H9 (cell line): ENCODE measurements around the gene TRIM32. TPM values are rescaled to one million over a fixed set of nuclear protein-coding genes. Genes with fewer than 3 reads are reported as not detected.

ENCODE experiments used
- DNase-seq: peaks from one replicate; pipeline ENCODE4 v3.0.0-alpha.2; 2017
- H2AFZ ChIP-seq: one replicate; pipeline ENCODE4 v1.6.1; 2013; ENCODE audit warnings: mild to moderate bottlenecking, low read length, control low read depth, moderate library complexity
- H2AK5ac ChIP-seq: 2 replicates; pipeline ENCODE4 v1.6.1; 2013; ENCODE audit warnings: low read length, control low read depth, mixed read lengths; ENCODE audit not compliant: insufficient read length
- H2BK120ac ChIP-seq: one replicate; pipeline ENCODE4 v1.6.1; 2013; ENCODE audit warnings: low read depth, mild to moderate bottlenecking, low read length, control low read depth, inconsistent platforms; ENCODE audit not compliant: poor library complexity, severe bottlenecking
- H2BK12ac ChIP-seq: 2 replicates; pipeline ENCODE4 v1.6.1; 2013; ENCODE audit warnings: low read length, control low read depth, mixed read lengths, low read depth; ENCODE audit not compliant: insufficient read length
- H2BK15ac ChIP-seq: 2 replicates; pipeline ENCODE4 v1.6.1; 2013; ENCODE audit warnings: low read depth, low read length, control low read depth
- H2BK20ac ChIP-seq: one replicate; pipeline ENCODE4 v1.6.1; 2013; ENCODE audit warnings: low read depth, mild to moderate bottlenecking, low read length, control low read depth, inconsistent platforms; ENCODE audit not compliant: poor library complexity, severe bottlenecking
- H2BK5ac ChIP-seq: 2 replicates; pipeline ENCODE4 v1.6.1; 2013; ENCODE audit warnings: low read length, control low read depth, mixed read lengths; ENCODE audit not compliant: insufficient read length
- H3K14ac ChIP-seq: 2 replicates; pipeline ENCODE4 v1.6.1; 2013; ENCODE audit warnings: low read length, control low read depth; ENCODE audit not compliant: insufficient read depth
- H3K18ac ChIP-seq: 2 replicates; pipeline ENCODE4 v1.6.1; 2013; ENCODE audit warnings: low read depth, mild to moderate bottlenecking, mixed read lengths, low read length, control low read depth; ENCODE audit not compliant: insufficient read length
- H3K23ac ChIP-seq: 2 replicates; pipeline ENCODE4 v1.6.1; 2013; ENCODE audit warnings: low read length, control low read depth, mixed read lengths, low read depth; ENCODE audit not compliant: insufficient read length
- H3K23me2 ChIP-seq: 2 replicates; pipeline ENCODE4 v1.6.1; 2013; ENCODE audit warnings: low read depth, mild to moderate bottlenecking, mixed read lengths, low read length, control low read depth; ENCODE audit not compliant: insufficient read length, poor library complexity, severe bottlenecking
- H3K27ac ChIP-seq: 2 replicates; pipeline ENCODE4 v1.5.1; 2013; ENCODE audit warnings: low read length, control low read depth, mixed read lengths, low read depth; ENCODE audit not compliant: insufficient read length
- H3K27me3 ChIP-seq: 2 replicates; pipeline ENCODE4 v1.6.1; 2013; ENCODE audit warnings: low read length, control low read depth, inconsistent platforms; ENCODE audit not compliant: insufficient read depth
- H3K4ac ChIP-seq: 2 replicates; pipeline ENCODE4 v1.6.1; 2013; ENCODE audit warnings: low read depth, mild to moderate bottlenecking, control low read depth, inconsistent platforms, low read length, moderate library complexity
- H3K4me1 ChIP-seq: 2 replicates; pipeline ENCODE4 v1.6.1; 2013; ENCODE audit warnings: low read length, control low read depth, inconsistent platforms; ENCODE audit not compliant: insufficient read depth
- H3K4me2 ChIP-seq: 2 replicates; pipeline ENCODE4 v1.6.1; 2013; ENCODE audit warnings: low read length, control low read depth, mixed read lengths; ENCODE audit not compliant: insufficient read length, insufficient read depth
- H3K56ac ChIP-seq: 2 replicates; pipeline ENCODE4 v1.6.1; 2013; ENCODE audit warnings: low read depth, mild to moderate bottlenecking, mixed read lengths, low read length, control low read depth; ENCODE audit not compliant: insufficient read length
- H3K79me1 ChIP-seq: 2 replicates; pipeline ENCODE4 v1.6.1; 2013; ENCODE audit warnings: low read depth, mild to moderate bottlenecking, moderate library complexity, low read length, control low read depth, inconsistent platforms; ENCODE audit not compliant: insufficient read depth, poor library complexity, severe bottlenecking
- H3K79me2 ChIP-seq: 2 replicates; pipeline ENCODE4 v1.6.1; 2013; ENCODE audit warnings: low read length, control low read depth, inconsistent platforms; ENCODE audit not compliant: insufficient read depth
- H3K9ac ChIP-seq: 2 replicates; pipeline ENCODE4 v1.6.1; 2013; ENCODE audit warnings: low read length, control low read depth, mixed read lengths; ENCODE audit not compliant: insufficient read length; ENCODE audit errors: extremely low read depth
- H3K9me3 ChIP-seq: one replicate; pipeline ENCODE4 v1.6.1; 2013; ENCODE audit warnings: low read depth, low read length, inconsistent platforms; ENCODE audit not compliant: control insufficient read depth
- H3T11ph ChIP-seq: one replicate; pipeline ENCODE4 v1.6.1; 2013; ENCODE audit warnings: mild to moderate bottlenecking, low read length, control low read depth, inconsistent platforms
- H4K20me1 ChIP-seq: one replicate; pipeline ENCODE4 v1.6.1; 2013; ENCODE audit not compliant: control insufficient read depth, insufficient read length, insufficient read depth
- H4K5ac ChIP-seq: 2 replicates; pipeline ENCODE4 v1.6.1; 2013; ENCODE audit warnings: low read depth, mild to moderate bottlenecking, mixed read lengths, low read length, control low read depth; ENCODE audit not compliant: insufficient read length
- H4K8ac ChIP-seq: replicated peaks from 2 replicates; pipeline ENCODE4 v1.6.1; 2013; ENCODE audit warnings: low read length, control low read depth, mixed read lengths, low read depth; ENCODE audit not compliant: insufficient read length
- H4K91ac ChIP-seq: 2 replicates; pipeline ENCODE4 v1.6.1; 2013; ENCODE audit warnings: low read depth, mild to moderate bottlenecking, moderate library complexity, mixed read lengths, low read length, control low read depth; ENCODE audit not compliant: insufficient read length
- H3K27ac Mint-ChIP-seq, 3 experiments: 2 replicates in 2 of 3; 3 replicates in 1 of 3; pipeline ENCODE4 v1.8.0; 2020 to 2021; ENCODE audit warnings: mixed read lengths in 3 of 3, mild to moderate bottlenecking in 1 of 3, moderate library complexity in 1 of 3
- H3K27me3 Mint-ChIP-seq: 2 replicates; pipeline ENCODE4 v1.8.0; 2021; ENCODE audit warnings: low read depth, mild to moderate bottlenecking, moderate library complexity, mixed read lengths
- H3K36me3 Mint-ChIP-seq, 3 experiments: 2 replicates in 2 of 3; 3 replicates in 1 of 3; pipeline ENCODE4 v1.8.0; 2020 to 2021; ENCODE audit warnings: low read depth in 3 of 3, mixed read lengths in 3 of 3; ENCODE audit not compliant: insufficient read depth in 1 of 3
- H3K4me1 Mint-ChIP-seq, 2 experiments: 2 replicates each; pipeline ENCODE4 v1.8.0; 2020; ENCODE audit warnings: mixed read lengths in 2 of 2
- H3K4me3 Mint-ChIP-seq, 2 experiments: 2 replicates in 1 of 2; 3 replicates in 1 of 2; pipeline ENCODE4 v1.8.0; 2020 to 2021; ENCODE audit warnings: mild to moderate bottlenecking in 2 of 2, mixed read lengths in 2 of 2, moderate library complexity in 1 of 2
- H3K9me3 Mint-ChIP-seq, 2 experiments: 2 replicates in 1 of 2; 3 replicates in 1 of 2; pipeline ENCODE4 v1.8.0; 2020; ENCODE audit warnings: mild to moderate bottlenecking in 2 of 2, mixed read lengths in 2 of 2, moderate library complexity in 1 of 2
- CTCF ChIP-seq: fragments of 200-600 bp; sonication (generic); conservative IDR thresholded peaks from 3 replicates; pipeline ENCODE4 v1.8.0; 2021; ENCODE audit warnings: antibody characterized with exemption, mild to moderate bottlenecking
- WGBS: extraction: QIAGEN DNeasy Blood & Tissue Kit; methylation state at CpG from one replicate; pipeline ENCODE4 v1.1.7; 2013; ENCODE audit warnings: missing lambda C conversion rate, low lambda C conversion rate, mixed read lengths; ENCODE audit not compliant: insufficient read length; ENCODE audit errors: extremely low coverage; 5-methylcytosine and 5-hydroxymethylcytosine counted together
- total RNA-seq: library from RNA; stranded (reverse); gene quantifications from 2 replicates; pipeline ENCODE4 v1.2.1, GENCODE V29; 2021

TRIM32 gene
- total RNA-seq, 1 experiment from 2014 or later, result 12.9 TPM

- Histone ChIP-seq H3K9ac (no peak overlapping the region), H3K4ac (no peak overlapping the region), H3K4me1 (0 out of 2 replicates have a peak, but pooled peaks cover 3% of the 10 kb centered on the region), H4K20me1 (no peaks in the 10 kb centered on the region), H3K56ac (no peak overlapping the region), H2AFZ (no peak overlapping the region), H3K23ac (no peak overlapping the region), H4K8ac (no peak overlapping the region), H2BK15ac (no peak overlapping the region), H3T11ph (no peak overlapping the region), H2BK5ac (no peak overlapping the region), H3K14ac (no peak overlapping the region), H3K79me1 (no peaks in the 10 kb centered on the region), H3K23me2 (no peaks in the 10 kb centered on the region), H3K18ac (no peak overlapping the region), H3K27ac (no peak overlapping the region), H2BK20ac (no peak overlapping the region), H2BK12ac (no peak overlapping the region), H3K4me2 (no peak overlapping the region), H3K79me2 (no peaks in the 10 kb centered on the region), H3K27me3 (no peaks in the 10 kb centered on the region), H2AK5ac (no peak overlapping the region), H3K9me3 (no peaks in the 10 kb centered on the region), H4K5ac (no peak overlapping the region), H4K91ac (no peak overlapping the region), H2BK120ac (no peak overlapping the region)
- TF ChIP-seq CTCF, result no peak
- peaks cover 3% of the 10 kb centered on the region; the same call in 1 of the 2 replicates for H3K27me3 Mint-ChIP-seq
- no peak for DNase-seq
- no peak overlapping the region for H3K4me3 Mint-ChIP-seq
- H3K9me3 Mint-ChIP-seq, result no peaks in the 10 kb centered on the region
- H3K27ac Mint-ChIP-seq, result no peak overlapping the region
- H3K36me3 Mint-ChIP-seq, result peaks cover 0 to 4% (median 0%) of the 10 kb centered on the region in 3 experiments; a peak in 2 of 7 replicates
- WGBS, result no CpG with 5 or more reads among the region's 2 CpGs
- peaks cover 23 to 34% of the 10 kb centered on the region in 2 experiments for H3K4me1 Mint-ChIP-seq
Measured at GRCh38 chr9:116721944-116722343, 34.8 kb downstream of the TRIM32 start.
